ENCODE data around the gene MATN3. TPM values are rescaled to one million over a fixed set of nuclear protein-coding genes. Genes with fewer than 3 reads are reported as not detected.

MATN3 gene
- total and polyA plus RNA-seq, 9 of the 15 experiments (the other 6 are each of a cell fraction or from before 2014, with no cell fraction given) = not detected

DNA sequence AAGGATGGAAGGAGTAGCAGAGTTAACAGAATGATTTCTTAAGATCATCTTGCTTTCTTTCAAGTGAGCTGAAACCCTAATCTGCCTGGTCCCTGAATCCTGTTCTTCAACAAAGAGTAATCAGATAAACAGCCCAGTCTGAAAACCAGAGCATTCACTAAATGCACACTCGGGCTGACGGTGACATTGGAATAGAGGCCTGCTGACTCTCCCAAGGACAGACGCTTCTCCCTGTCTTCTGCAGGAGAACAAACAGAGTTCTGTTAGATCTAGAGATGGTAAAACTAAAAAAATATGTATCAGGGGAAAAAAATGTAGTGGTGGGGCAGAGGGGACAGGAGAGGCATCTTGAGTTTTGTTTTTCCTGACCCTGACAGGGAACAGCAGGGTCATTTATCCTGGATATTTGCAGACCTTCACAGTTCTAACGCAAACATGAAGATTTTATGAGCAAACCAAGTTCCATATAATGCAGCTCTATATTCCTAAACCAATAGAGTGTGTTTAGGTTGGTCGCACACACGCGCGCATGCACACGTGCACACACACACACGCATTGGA, 7.3 kb downstream of the MATN3 start:
- intact Hi-C loops (cut with micrococcal nuclease) (no loop called here), in situ Hi-C loops (cut with MboI) (loop anchor here (5.0 kb wide), 1 partner anchor 87 kb away; no protein-coding TSS in a partner anchor)
- no peaks in the 10 kb centered on the region for H3K4me1 ChIP-seq (replicated peaks in 1 of 2; ENCODE audit: control insufficient read depth in 2 of 2, insufficient read depth in 2 of 2, low read length in 2 of 2)
- ATAC-seq (no peak), FAIRE-seq (no peak), DNase-seq (ENCODE audit: extremely low read depth in 1 of 4, low spot score in 3 of 4) (no peak)
- no peak overlapping the region for H3K4me2 ChIP-seq (ENCODE audit: insufficient read depth, low read length)
- no peaks in the 10 kb centered on the region for H3K36me3 ChIP-seq (ENCODE audit: control insufficient read depth, insufficient read depth, low read length)
- no peaks in the 10 kb centered on the region for H3K9me3 ChIP-seq (replicated peaks; ENCODE audit: control insufficient read depth, insufficient read depth, low read depth, low read length)
- no peak overlapping the region for H3K9ac ChIP-seq (ENCODE audit: insufficient read depth in 1 of 2, low read depth in 2 of 2, low read length in 2 of 2)
- H3K27ac ChIP-seq (ENCODE audit: extremely low read depth, low read depth, low read length) = no peak overlapping the region
- no TSS peak for BruUV-seq (replicated peaks)
- H3K79me2 ChIP-seq (ENCODE audit: control insufficient read depth, insufficient read depth, low read length) = no peaks in the 10 kb centered on the region
- no peak overlapping the region for H2AFZ ChIP-seq (ENCODE audit: low read depth, low read length)
- POLR2A ChIA-PET = no interaction called here
- no peak overlapping the region for H3K4me3 ChIP-seq
- H4K20me1 ChIP-seq (replicated peaks; ENCODE audit: control insufficient read depth, insufficient read depth, low read length) = no peaks in the 10 kb centered on the region
- no peaks in the 10 kb centered on the region for H3K9me1 ChIP-seq (ENCODE audit: control insufficient read depth, insufficient read depth, low read length)
- no peak for TF ChIP-seq ETS2 (tag; IDR thresholded peaks at IDR 0.05; ENCODE audit: borderline replicate concordance, poor library complexity, severe bottlenecking)
- TF ChIP-seq, protein P1, sequence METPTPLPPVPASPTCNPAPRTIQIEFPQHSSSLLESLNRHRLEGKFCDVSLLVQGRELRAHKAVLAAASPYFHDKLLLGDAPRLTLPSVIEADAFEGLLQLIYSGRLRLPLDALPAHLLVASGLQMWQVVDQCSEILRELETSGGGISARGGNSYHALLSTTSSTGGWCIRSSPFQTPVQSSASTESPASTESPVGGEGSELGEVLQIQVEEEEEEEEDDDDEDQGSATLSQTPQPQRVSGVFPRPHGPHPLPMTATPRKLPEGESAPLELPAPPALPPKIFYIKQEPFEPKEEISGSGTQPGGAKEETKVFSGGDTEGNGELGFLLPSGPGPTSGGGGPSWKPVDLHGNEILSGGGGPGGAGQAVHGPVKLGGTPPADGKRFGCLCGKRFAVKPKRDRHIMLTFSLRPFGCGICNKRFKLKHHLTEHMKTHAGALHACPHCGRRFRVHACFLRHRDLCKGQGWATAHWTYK (CRISPR knock-in tag; IDR thresholded peaks at IDR 0.05) = no peak
- no peak for TF ChIP-seq HDAC1 (IDR thresholded peaks at IDR 0.05)
- TF ChIP-seq, protein P2, sequence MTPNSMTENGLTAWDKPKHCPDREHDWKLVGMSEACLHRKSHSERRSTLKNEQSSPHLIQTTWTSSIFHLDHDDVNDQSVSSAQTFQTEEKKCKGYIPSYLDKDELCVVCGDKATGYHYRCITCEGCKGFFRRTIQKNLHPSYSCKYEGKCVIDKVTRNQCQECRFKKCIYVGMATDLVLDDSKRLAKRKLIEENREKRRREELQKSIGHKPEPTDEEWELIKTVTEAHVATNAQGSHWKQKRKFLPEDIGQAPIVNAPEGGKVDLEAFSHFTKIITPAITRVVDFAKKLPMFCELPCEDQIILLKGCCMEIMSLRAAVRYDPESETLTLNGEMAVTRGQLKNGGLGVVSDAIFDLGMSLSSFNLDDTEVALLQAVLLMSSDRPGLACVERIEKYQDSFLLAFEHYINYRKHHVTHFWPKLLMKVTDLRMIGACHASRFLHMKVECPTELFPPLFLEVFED (CRISPR knock-in tag; conservative IDR thresholded peaks at IDR 0.05) = no peak
- no peak for TF ChIP-seq SP2 (IDR thresholded peaks at IDR 0.05; ENCODE audit: extremely low read depth, low read depth, low read length, poor library complexity, severe bottlenecking)
- TF ChIP-seq SREBF2 (CRISPR knock-in tag; IDR thresholded peaks at IDR 0.05) = no peak
- no peak for TF ChIP-seq SRF (CRISPR knock-in tag; IDR thresholded peaks at IDR 0.05)
- TF ChIP-seq L3MBTL2 (IDR thresholded peaks at IDR 0.05) = no peak
- TF ChIP-seq MAFK (IDR thresholded peaks at IDR 0.05; ENCODE audit: low read length) = no peak
- TF ChIP-seq SMARCA5 (IDR thresholded peaks at IDR 0.05) = no peak
- no peak for TF ChIP-seq ZNF785 (CRISPR knock-in tag; IDR thresholded peaks at IDR 0.05)
- CTCF ChIA-PET (ENCODE audit: low intra/inter-chr PET ratio) = interaction anchor here (0.6 kb wide), 1 partner anchor 48 kb away, joined by 3 read pairs; no protein-coding TSS in a partner anchor
- peaks cover 14 to 23% of the 10 kb centered on the region in 2 experiments; a peak in 3 of 5 replicates for H3K27me3 ChIP-seq (ENCODE audit: control insufficient read depth in 2 of 2, insufficient read depth in 2 of 2, low read length in 2 of 2)
- WGBS (ENCODE audit: insufficient coverage, low coverage, missing lambda C conversion rate) = 54% methylated on average over 10 of the region's 10 CpGs

All from K562 (cell line).